Bone marrow (tissue), 2 donors: ENCODE results near the gene CHST15.

ENCODE experiments used
- DNase-seq, 2 donors: peaks; one replicate each; lab custom pipeline; 2025; lab: John Stamatoyannopoulos, UW

The CHST15 gene

DNA sequence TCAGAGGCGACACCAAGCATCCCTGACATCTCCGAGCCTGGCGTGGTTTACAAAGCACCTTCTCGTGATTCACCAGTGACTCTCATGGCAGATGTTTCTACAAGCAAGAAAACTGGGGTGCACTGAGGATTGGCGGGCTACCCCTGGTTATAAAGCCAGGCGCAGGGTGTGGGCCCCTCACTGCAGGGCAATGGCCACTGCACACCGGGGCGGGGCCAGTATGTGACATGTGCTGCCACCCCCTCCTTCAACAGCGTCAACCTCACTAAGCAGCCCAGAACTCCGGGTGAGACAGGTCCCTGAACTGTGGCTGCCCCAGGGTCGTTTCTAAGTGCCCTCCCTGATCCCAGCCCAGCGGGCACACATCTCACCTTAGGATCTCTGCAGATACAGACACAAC lies 63.8 kb downstream of the CHST15 start:
- no peak for DNase-seq

- no peak for DNase-seq
These were observed 64.5 kb downstream of the CHST15 start for GRCh38 chr10:124028700-124029480.

DNA sequence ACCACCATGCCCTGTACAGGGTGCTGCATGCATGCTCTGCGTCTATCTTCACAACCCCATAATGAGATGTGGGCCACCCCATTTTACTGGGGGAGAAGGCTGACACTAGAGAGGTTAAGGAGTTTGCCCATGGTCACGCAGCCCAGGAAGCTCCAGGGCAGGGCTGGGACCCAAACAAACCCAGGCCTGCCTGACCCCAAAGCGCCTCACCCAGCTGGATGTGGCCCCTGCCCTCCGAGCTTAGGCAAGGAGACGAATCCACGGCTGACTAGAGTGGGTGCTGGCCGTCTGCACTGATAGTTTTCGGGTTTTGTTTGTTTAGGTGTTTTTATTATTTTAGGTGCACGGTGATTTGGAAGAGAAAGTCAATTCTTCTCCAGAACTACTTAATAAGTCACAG lies 65.7 kb downstream of the CHST15 start:
- DNase-seq: no peak

DNA sequence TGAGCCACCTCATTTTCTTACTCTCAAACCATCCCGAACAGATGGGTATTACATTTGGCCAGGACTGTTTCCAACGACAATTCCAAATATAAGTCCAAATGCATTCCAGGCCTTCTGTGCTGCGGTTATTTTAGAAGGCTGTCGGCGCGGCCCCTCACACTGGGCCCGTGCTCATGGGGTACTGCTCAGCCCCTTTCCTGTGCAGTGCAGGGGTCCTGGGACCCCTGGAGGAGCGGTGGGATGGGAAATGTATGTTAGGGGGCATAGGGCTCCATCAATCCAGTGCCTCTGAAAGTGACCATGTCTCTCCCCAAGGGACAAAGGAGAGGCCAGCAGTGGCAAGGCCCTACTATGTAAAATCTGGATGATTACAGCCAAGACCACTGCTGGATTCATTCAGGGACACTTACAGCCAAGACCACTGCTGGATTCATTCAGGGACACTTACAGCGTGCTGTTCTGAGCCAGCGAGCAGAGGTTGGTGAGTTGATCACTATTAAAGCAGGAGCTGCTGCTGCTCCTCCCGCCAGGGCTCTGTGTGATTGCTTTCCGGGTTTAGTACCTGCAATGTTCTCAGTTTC lies 66.3 kb downstream of the CHST15 start:
- DNase-seq: no peak

DNA sequence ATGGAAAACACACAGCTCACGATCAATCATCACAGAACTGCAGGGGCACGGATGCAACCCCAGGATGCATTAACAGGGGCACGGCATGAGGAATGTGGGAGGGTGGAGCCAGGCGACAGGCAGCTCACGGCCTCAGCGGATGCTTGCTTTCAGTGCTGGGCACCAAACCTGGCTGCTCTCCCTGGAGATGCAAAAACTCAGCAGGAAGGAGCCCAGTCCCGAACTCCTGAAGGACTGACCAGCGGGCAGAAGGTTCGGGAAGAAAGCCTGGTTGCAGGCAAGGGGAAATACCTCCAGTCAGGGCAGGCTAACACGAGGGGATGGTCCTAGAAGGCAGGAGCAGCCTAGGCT lies 66.8 kb downstream of the CHST15 start:
- DNase-seq: no peak

DNA sequence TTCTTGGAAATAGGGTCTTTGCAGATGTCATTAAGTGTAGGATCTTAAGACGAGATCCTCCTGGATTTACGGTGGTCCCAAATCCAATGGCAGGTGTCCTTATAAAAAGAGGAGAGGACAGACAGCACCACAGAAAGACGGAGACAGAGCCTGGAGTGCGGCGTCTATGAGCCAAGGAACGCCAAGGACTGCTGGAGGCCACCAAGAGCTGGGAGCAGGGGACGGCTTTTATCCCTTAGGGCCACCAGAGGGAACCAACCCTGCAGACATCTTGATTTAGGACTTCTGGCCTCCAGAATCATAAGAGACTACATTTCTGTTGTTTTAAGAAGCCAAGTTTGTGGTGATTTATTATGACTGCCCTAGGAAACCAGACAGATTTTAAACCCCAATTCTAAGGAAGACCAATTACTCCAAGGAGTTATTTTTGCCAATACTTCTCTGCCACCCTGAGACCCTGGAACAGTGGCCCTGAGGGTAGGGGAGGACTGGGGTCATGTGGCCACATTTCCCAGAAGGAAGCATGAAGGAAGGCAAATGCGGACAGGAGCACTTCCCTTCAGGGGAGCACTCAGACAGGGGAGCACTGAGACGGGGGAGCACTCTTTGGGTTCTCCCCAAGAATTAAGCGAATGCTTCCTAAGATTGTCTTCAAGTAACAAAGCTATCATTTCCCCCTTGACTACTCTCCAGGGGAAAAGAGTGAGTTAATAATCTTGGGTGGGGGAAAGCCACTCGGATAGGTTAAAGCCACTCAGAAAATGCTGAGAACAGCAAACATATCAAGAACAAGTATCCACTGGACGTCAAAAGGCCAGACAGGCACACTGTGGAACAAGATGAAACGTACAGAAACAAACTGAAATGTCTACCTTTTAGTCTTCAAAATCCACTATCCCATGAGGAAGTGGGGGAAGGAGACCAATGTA lies 67.5 kb downstream of the CHST15 start:
- DNase-seq: peak in 1 of 2 donors; percentile 17

GRCh38 chr10:124025152-124025551 lies 68.2 kb downstream of the CHST15 start:
- DNase-seq: no peak

DNA sequence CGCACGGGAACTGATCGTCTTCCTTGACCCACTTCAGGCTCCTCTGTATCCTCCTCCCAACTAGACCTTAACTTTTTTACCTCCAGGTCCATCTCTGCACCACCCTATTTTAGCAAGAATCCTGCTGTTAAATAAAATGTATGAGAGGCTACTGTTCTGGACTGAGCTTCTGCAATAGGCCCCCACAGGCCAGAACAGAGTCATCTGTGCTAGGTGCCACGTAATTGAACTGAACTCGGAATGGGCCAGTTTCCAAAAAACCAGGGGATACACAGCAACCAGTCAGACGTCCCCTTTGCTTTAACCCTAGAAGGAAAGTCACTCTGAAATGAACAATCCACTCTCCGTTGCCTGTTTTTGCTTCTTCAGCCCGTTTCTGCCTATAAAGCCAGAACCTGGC lies 71.3 kb downstream of the CHST15 start:
- no peak for DNase-seq

DNA sequence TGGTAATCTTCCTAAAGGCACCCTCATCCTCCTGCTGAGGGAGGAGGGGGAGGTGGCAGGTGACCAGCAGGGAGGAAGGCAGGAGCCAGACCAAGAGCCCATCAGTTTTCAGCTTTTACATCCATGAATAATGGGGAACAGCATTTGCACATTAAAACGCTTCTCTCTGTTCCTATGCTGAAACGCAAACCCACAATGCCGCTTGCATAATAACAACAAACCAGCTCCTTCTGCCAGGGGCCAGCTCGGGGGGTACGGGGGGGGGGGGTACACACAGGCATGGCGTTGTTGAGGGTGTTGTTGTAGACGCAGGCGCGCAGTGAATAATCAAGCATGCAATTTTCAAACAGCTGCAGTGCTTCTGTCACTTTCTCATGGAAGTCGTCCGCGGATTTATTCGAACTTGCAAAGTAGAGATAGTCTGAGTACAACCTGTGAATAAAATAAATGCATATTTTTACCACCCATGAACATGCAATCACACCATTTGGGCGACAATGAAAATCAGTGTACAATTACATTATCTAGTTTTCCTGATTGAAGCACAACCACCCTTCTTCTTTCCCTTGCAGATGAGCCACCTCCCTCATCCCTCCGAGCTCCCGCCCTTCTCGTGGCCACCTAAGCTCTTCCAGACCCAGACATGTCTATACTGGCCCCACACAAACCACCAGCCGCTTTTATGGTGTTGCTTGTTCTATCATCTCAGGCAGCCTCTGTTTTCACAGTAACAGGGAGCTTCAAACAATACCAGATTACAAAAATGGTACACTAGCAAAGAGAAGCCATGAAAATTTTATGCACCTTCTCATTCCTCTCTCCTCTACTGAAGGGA lies 72.2 kb downstream of the CHST15 start:
- DNase-seq: no peak

GRCh38 chr10:124019886-124020797 lies 73.3 kb downstream of the CHST15 start:
- no peak for DNase-seq

DNA sequence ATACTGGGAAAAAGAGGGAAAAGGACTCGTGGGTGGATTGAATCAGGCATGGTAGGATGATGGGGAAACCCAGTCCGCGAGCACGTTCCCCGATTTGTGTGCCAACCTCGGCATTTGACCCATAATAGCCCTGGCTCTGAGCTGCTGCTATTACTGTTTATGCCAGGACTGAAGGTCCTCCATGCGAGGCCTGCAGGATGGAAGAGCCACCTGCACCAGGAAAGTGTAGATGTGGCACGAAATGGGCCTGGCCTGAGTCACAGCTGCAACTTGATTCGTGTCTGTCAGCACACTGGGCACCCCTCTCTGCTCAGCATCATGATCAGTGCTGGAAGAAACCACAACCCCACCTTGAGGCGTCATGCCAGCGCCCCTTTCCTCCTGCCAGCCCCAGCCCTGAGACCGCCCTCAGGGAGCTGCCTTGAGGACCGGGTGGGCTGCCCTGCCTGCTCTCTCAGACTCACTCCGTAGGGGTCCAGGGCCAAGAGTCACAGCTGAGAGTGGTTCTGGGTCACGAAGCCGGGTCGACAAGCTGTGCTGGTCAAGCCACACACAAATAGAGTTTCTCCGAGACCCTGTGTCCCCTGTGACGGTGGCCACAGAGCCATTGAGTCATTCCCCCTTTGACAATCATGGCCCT lies 74.4 kb downstream of the CHST15 start:
- no peak for DNase-seq

- no peak for DNase-seq
These were observed 75.7 kb downstream of the CHST15 start for GRCh38 chr10:124017729-124018128.

- DNase-seq: no peak
These were observed 76.5 kb downstream of the CHST15 start for GRCh38 chr10:124016804-124017375.

GRCh38 chr10:124015991-124016390 lies 77.4 kb downstream of the CHST15 start:
- no peak for DNase-seq

- no peak for DNase-seq
These were observed 78.8 kb downstream of the CHST15 start for GRCh38 chr10:124014416-124015154.

DNA sequence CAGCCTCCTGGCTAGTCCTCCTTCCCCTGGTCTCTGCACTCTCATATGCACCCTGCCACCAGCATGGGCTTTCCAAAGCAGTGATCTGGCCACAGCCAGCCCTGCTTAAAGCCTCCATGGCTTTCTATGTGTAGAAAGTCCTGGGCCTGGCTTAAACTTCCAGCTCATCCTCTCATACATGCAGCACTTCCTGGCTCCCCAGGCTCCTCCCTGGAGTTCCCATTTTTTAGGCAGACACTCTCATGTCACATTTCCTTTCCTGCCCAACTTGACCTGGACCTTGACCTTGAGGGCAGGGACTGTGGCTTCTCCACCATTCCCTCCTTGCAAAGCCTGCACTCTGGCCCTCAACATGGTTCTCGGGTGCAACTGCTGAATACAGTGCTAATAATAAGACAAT lies 79.5 kb downstream of the CHST15 start:
- no peak for DNase-seq

GRCh38 chr10:124012991-124013390 lies 80.4 kb downstream of the CHST15 start:
- no peak for DNase-seq

DNA sequence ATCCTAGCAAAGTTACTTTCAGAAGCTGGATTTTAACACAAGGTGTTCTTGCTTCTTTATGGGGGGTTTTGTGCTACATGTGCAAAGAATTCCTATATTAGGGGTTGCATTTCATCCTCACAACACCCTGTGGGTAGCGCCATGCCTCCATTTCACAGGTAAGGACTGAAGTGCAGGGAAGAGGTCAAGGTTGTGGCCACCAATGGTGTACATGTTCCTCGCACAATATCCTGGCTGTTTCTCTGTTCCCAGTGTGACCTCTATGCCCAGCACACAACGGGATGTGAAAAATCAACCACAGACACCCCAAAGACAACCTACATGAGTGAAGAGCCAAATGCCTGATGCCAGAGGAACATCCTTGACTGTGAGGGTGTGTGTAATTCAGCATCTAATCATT lies 80.8 kb downstream of the CHST15 start:
- no peak for DNase-seq

GRCh38 chr10:124012066-124012465 lies 81.3 kb downstream of the CHST15 start:
- DNase-seq: no peak
